ENCODE measurements around the gene GSE1. TPM values are rescaled to one million over a fixed set of nuclear protein-coding genes. Genes with fewer than 3 reads are reported as not detected.

The GSE1 gene
- total RNA-seq, 2 donors from 2014 or later: 72.6 to 96.2 TPM

GRCh38 chr16:85716022-85716679, 103.0 kb downstream of the GSE1 start:
- no peak overlapping the region for H3K27ac ChIP-seq
- no peaks in the 10 kb centered on the region for H3K27me3 ChIP-seq (replicated peaks; ENCODE audit: insufficient read depth)
- DNase-seq (ENCODE audit: low spot score): no peak
- no peaks in the 10 kb centered on the region for H3K4me1 ChIP-seq (ENCODE audit: control insufficient read depth in 1 of 2, low read depth in 2 of 2)
- TF ChIP-seq, protein P1, sequence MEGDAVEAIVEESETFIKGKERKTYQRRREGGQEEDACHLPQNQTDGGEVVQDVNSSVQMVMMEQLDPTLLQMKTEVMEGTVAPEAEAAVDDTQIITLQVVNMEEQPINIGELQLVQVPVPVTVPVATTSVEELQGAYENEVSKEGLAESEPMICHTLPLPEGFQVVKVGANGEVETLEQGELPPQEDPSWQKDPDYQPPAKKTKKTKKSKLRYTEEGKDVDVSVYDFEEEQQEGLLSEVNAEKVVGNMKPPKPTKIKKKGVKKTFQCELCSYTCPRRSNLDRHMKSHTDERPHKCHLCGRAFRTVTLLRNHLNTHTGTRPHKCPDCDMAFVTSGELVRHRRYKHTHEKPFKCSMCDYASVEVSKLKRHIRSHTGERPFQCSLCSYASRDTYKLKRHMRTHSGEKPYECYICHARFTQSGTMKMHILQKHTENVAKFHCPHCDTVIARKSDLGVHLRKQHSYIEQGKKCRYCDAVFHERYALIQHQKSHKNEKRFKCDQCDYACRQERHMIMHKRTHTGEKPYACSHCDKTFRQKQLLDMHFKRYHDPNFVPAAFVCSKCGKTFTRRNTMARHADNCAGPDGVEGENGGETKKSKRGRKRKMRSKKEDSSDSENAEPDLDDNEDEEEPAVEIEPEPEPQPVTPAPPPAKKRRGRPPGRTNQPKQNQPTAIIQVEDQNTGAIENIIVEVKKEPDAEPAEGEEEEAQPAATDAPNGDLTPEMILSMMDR (IDR thresholded peaks at IDR 0.05): no peak
- ATAC-seq (ENCODE audit: insufficient number of reproducible peaks, low FRiP score, low read depth): no peak
- H3K4me3 ChIP-seq: no peak overlapping the region
- H3K9me3 ChIP-seq: peaks cover 5% of the 10 kb centered on the region
- H3K36me3 ChIP-seq: no peaks in the 10 kb centered on the region

DNA sequence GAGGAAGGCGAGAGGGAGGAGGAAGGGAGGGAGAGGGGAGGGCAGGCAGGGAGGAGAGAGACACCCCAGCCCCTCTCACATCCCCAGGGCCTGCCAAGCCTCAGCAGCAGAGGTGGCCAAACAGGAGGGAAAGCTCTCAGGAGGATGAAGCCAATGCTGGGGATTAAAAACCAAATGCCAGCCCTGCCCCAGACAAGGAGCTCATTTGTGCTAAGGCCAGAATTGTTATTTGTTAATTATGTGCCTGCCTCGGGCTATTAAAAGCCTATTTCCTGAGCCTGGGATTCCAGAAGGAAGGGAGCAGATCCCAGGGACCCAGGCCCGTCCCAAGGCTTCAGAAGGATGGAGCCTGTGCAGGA, 103.5 kb downstream of the GSE1 start:
- Histone ChIP-seq H3K9me3 (peaks cover 5% of the 10 kb centered on the region), H3K36me3 (no peaks in the 10 kb centered on the region), H3K27me3 (replicated peaks; ENCODE audit: insufficient read depth) (no peaks in the 10 kb centered on the region), H3K4me1 (ENCODE audit: control insufficient read depth in 1 of 2, low read depth in 2 of 2) (no peaks in the 10 kb centered on the region), H3K4me3 (no peak overlapping the region), H3K27ac (no peak overlapping the region)
- DNase-seq (ENCODE audit: low spot score): no peak
- ATAC-seq (ENCODE audit: insufficient number of reproducible peaks, low FRiP score, low read depth): no peak
- TF ChIP-seq, protein P1 (IDR thresholded peaks at IDR 0.05): no peak

GRCh38 chr16:85717393-85718152, 104.5 kb downstream of the GSE1 start:
- DNase-seq (ENCODE audit: low spot score): no peak
- ATAC-seq (ENCODE audit: insufficient number of reproducible peaks, low FRiP score, low read depth): no peak
- H3K27me3 ChIP-seq (replicated peaks; ENCODE audit: insufficient read depth): no peaks in the 10 kb centered on the region
- H3K36me3 ChIP-seq: no peaks in the 10 kb centered on the region
- H3K4me3 ChIP-seq: no peak overlapping the region
- no peaks in the 10 kb centered on the region for H3K4me1 ChIP-seq (ENCODE audit: control insufficient read depth in 1 of 2, low read depth in 2 of 2)
- TF ChIP-seq, protein P1 (IDR thresholded peaks at IDR 0.05): peak; percentile 79
- H3K27ac ChIP-seq: no peak overlapping the region
- no peaks in the 10 kb centered on the region for H3K9me3 ChIP-seq

DNA sequence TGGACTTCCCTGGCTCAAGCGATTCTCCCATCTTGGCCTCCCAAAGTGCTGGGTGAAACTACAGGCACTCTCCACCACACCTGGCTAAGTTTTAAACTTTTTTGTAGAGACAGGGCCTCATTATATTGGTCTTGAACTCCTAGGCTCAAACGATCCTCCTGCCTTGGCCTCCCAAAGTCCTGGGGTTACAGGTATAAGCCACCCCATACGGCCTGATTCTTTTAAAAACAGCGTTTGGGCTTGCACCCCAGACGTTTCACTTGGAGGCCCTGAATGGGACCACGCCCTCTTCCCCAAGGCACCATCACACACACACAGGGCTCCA, 105.0 kb downstream of the GSE1 start:
- no peaks in the 10 kb centered on the region for H3K9me3 ChIP-seq
- no peak for DNase-seq (ENCODE audit: low spot score)
- TF ChIP-seq, protein P1 (IDR thresholded peaks at IDR 0.05): no peak
- no peaks in the 10 kb centered on the region for H3K27me3 ChIP-seq (replicated peaks; ENCODE audit: insufficient read depth)
- no peak overlapping the region for H3K4me3 ChIP-seq
- H3K36me3 ChIP-seq: no peaks in the 10 kb centered on the region
- ATAC-seq (ENCODE audit: insufficient number of reproducible peaks, low FRiP score, low read depth): no peak
- no peak overlapping the region for H3K27ac ChIP-seq
- no peaks in the 10 kb centered on the region for H3K4me1 ChIP-seq (ENCODE audit: control insufficient read depth in 1 of 2, low read depth in 2 of 2)

DNA sequence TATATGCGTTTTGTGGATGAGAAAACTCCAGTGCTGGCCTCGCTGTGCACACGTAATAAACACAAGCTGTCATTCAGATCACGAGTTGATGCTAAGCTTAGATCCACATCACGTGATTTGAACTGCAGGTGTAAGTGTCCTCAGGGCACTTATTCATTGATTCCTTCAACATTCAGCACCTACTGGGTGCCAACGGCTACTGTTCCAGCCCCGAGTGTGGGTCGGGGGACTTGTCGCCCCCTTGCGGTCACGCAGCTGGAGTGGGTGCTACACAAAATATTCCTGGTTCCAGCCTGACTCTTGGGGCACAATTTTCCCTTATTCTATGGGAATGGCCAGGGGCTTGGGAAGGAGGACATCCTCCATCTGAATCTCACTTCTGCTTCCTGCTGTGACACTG, 105.6 kb downstream of the GSE1 start:
- Histone ChIP-seq H3K9me3 (no peaks in the 10 kb centered on the region), H3K4me3 (no peak overlapping the region), H3K36me3 (no peaks in the 10 kb centered on the region), H3K27me3 (replicated peaks; ENCODE audit: insufficient read depth) (no peaks in the 10 kb centered on the region), H3K4me1 (ENCODE audit: control insufficient read depth in 1 of 2, low read depth in 2 of 2) (no peaks in the 10 kb centered on the region), H3K27ac (no peak overlapping the region)
- TF ChIP-seq, protein P1 (IDR thresholded peaks at IDR 0.05): no peak
- no peak for ATAC-seq (ENCODE audit: insufficient number of reproducible peaks, low FRiP score, low read depth)
- DNase-seq (ENCODE audit: low spot score): no peak
